ENCODE data around the gene POLR2B.

GRCh38 chr4:57039345-57039744, 60.6 kb downstream of the POLR2B start:
- no peak for TF ChIP-seq EGR1 (IDR thresholded peaks at IDR 0.05; ENCODE audit: low read depth)
- no peak for TF ChIP-seq RAD21 (IDR thresholded peaks at IDR 0.05; ENCODE audit: low read depth)
- TF ChIP-seq CEBPB (IDR thresholded peaks at IDR 0.05; ENCODE audit: low read depth) = no peak
- no peak for TF ChIP-seq FOSL1 (IDR thresholded peaks at IDR 0.05; ENCODE audit: low read depth)
- no peak for TF ChIP-seq POLR2A (IDR thresholded peaks at IDR 0.05; ENCODE audit: borderline replicate concordance, extremely low read depth, insufficient read depth, insufficient read length)
- TF ChIP-seq CTCF (IDR thresholded peaks at IDR 0.05 in 2 of 3, conservative IDR thresholded peaks at IDR 0.05 in 1 of 3; ENCODE audit: borderline replicate concordance in 1 of 3, insufficient read depth in 1 of 3, low read depth in 2 of 3, low read length in 2 of 3) = no peak
- TF ChIP-seq POLR2AphosphoS5 (IDR thresholded peaks at IDR 0.05; ENCODE audit: low read depth, low read length) = no peak
